Jurkat, Clone E6-1 (cell line): ENCODE data around the gene TP73. TPM values are rescaled to one million over a fixed set of nuclear protein-coding genes. Genes with fewer than 3 reads are reported as not detected.
A peak's percentile ranks its signal among the peaks of the same experiment; 100 is the strongest.

Experiments
- DNase-seq: peaks from one replicate; pipeline ENCODE4 v3.0.0-alpha.2; 2011; ENCODE audit warnings: low read depth, low spot score
- H3K4me3 ChIP-seq: 2 replicates; pipeline ENCODE4 v1.5.1; 2011; ENCODE audit warnings: mild to moderate bottlenecking, low read length, control low read depth, moderate library complexity
- polyA plus RNA-seq: library from polyadenylated mRNA; unstranded; fragments of >200 nt; gene quantifications from one replicate; pipeline ENCODE4 v1.2.1, GENCODE V29; 2012; ENCODE audit warnings: missing spikeins; ENCODE audit not compliant: insufficient read length, insufficient read depth

The TP73 gene
- not detected for polyA plus RNA-seq

GRCh38 chr1:3651930-3652547 lies at the start of gene TP73:
TSS of gene TP73 (plus strand) at chr1:3652516. CDS start at chr1:3682366, 29,850 bp downstream.
- DNase-seq: no peak
- no peak within 1 kb of the TSS for H3K4me3 ChIP-seq

DNA sequence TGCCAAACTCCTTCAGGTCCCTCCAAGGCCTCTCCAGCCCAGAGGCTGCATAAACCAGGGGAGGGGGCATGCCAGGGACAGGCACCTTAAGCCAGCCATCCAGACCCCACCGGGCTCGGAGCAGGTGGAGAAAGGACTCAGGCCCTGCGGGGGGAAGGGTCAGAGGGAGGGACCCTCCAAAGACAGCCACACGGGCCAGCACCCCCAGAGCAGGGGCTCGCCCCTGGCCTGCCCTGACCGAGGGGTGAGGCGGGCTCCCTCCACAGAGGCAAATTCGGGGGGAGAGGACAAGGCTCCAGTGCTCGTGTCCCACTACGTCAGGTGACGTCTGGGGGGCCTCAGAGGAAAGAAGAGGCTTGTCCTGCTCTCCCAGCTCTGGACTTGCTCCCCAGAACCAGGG lies 49.2 kb upstream of the TP73 start:
- no peak for DNase-seq
- H3K4me3 ChIP-seq: no peak overlapping the region

DNA sequence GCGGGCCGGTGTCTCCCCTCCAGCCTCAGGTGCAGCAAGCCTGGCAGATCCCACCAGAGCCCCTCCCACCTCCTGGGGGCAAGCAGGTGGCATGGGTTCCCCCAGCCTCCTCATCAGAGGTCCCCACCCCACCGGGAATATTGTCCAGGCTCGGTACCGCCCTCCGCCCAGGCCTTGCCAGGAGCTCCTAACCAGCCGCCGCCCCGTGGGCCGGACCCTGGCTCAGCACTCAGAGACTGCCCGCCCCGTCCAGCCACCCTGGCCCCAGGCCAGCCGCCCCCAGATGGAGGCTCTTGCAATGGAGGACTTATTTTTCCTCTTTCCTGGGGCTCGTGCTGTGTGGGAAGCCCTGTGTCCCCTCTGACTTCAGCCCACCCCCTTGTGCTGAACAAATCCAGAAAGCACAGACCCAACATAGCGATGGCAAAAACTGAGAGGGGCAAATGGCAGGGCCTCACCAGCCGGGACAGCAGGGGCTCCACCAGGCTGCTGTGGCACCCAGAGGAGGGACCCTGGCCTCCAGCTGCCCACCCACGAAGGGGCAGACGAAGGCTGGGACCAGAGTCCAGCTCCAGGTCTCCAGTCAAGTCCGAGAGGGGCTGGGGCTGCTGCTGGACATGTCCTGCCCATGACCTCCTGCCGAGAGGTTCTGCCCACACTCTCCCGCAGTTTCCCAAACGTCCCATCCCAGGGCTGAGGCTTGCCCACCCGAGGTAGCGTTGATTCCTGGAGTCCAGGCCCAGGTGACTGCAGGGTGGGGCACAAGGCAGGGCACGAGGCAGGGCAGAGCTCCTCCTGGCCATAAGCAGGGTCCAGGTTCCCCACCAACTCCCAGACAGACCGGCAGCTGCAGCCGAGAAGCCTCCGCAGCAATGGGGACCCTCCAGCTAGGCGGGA lies 48.5 kb upstream of the TP73 start:
- no peak for DNase-seq
- H3K4me3 ChIP-seq: no peak overlapping the region

- no peak for DNase-seq
- H3K4me3 ChIP-seq: no peak overlapping the region
These were observed 47.8 kb upstream of the TP73 start for GRCh38 chr1:3604468-3604974.

DNA sequence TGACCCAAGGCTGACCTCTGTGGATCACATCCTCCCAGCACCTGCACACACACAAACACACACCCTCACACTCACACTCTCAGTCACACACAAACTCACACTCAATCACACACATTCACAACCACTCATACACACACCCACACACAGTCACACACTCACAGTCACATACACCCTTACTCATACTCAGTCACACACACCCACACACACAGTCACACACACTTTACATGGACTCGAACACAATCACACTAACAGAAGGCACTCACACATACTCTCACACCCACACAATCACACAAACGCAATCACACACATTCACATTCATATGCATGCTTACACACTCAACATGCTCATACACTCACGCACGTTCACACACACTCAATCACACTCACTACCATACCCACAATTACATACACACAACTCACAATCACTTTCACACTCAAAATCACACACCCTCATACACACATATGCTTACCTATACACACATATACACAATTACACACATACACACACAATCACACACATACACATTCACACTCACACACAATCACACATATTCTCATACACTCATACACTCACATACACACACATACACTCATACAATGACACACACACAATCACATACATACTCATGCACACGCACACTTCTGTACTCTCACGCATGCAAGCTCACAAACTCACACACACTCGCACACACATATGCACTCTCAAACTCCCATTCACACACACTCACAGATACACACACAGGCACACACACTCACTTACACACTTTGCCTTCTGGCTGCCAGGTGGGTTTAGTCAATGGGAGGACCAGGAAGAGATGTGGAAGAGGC lies 47.1 kb upstream of the TP73 start:
- H3K4me3 ChIP-seq: no peak overlapping the region
- DNase-seq: no peak

DNA sequence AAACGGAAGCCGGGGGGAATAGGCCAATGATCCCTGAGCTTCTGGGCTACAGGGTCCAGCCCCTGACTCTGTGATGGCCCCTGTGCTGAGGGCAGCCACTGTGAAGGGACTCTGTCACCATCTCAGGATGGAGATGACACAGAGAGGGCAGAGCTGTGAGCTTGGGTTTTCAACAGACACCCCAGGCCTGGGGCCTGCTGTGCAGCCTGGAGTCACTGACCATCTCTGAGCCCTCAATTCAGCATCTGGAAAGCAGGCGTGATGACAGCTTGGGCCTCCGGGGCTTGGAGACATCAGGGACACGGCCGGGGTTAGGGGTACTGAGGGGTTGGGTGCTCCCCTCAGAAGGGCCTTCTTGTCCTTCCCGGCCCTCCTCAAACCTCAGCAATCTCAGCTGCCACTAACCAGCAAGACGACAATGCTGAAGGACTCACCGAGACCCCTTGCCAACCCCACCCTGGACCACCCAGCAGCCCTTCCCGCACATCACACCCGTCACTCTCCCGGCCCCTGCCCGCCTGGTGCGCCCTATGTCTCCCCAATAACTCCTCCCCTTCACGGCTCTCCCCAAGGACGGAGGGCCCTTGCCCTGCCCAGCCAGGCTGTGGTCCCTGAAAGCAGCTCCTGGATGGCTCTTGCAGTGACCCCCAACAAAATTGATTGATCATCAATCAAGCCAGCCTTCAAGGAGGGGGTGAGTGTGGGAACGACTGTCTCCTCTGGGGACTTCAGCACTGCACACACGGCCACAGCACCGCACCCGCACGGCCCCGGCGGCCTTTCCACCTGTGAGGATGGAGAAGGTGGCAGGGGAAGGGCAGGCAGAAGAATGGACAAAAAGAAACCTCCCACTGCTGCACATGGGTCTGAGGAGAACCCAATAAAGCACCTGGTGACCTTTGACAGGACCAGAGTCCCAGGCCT lies 45.3 kb upstream of the TP73 start:
- H3K4me3 ChIP-seq: no peak overlapping the region
- no peak for DNase-seq

DNA sequence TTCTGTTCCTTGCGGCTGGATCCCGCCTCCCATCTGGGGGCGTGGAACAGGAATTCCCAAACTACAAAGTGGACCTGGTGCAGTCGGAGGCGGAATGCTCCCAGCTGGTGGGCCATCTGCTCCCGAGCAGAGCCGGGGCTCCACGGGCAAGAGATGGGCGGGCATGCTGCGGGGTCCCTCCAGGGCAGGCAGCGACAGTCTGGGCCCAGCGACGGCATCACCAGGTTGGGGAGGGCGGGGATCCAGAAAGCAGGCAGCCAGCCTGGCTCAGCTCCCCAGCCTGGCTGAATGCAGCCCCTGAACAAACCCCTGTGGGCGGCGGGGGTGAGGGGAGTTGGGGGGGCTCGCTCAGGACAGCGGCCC lies 44.6 kb upstream of the TP73 start:
- no peak overlapping the region for H3K4me3 ChIP-seq
- DNase-seq: no peak

GRCh38 chr1:3608154-3608553 lies 44.2 kb upstream of the TP73 start:
- no peak overlapping the region for H3K4me3 ChIP-seq
- DNase-seq: no peak

DNA sequence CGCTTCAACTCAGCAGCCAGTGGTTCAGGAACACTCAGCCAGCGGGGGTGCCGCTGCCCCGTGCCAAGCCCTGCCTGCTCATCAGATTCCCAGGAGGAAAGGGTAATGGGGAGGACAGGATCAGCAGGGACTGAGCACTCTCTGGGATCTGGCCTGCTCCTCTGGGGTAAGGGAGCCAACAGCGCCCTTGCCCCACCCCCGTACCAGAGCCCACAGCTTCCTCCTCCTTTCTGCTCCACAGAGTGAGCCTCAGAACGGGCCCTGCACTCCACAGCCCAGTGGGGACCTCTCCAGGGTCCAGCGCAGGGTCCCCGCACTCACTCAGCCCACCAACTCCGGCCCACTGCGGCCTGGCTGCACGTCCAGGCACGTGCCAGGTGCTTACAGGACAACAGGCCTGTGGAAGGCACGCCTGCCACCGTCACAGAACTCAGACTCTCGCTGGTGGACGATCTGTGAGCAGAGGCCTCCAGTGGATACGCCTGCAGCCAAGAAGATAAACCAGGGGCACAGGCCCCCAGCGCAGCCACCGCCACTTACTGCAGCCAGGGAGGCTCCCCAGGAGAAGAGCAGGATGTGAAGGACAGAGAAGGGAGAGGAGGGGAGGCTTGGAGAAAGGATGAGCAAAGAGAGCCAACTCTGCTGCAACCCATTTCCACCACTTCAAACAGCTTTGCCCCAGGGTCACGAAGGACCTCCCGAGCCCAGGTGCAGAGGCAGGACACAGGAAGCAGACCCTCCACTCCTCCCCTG lies 43.1 kb upstream of the TP73 start:
- no peak for DNase-seq
- H3K4me3 ChIP-seq: no peak overlapping the region

DNA sequence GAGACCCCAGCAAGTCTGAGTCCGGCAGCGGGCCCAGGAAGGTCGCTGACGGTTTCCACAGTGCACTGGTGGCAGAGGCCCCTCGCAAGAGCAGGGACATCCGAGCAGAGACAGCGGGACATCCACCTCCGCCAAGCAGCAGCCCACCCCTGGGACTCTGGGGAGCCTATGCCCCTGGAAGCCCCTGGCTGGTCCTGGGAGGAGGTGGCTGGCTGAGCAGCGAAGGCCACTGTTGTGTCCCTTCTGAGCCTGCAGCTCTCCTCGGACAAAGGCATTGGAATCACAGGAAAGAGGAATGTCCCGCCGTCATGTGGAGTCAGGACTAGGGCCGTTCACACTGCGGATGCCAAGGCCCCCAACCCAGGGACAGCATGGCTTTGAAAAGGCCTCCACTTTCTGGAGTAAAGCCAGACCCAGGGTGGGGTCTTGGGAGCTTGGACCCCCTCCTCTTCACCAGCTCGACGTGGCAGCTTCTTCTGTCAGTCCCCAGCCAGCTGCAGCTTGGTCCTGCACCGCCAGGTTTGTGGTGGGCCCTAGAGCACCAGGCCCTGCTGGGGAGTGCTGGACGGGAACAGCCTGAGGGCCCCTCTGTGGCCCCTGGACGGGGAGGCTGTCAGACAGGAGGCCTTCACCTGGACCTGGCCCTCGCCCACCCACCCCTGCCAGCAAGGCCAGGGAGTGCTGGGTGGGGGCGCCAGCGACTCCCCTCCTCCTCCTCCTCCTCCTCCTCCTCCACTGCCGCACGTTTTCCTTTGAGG lies 42.4 kb upstream of the TP73 start:
- H3K4me3 ChIP-seq: no peak overlapping the region
- no peak for DNase-seq

GRCh38 chr1:3610527-3611169 lies 41.7 kb upstream of the TP73 start:
- DNase-seq: no peak
- peak overlapping the region; percentile 39 for H3K4me3 ChIP-seq

DNA sequence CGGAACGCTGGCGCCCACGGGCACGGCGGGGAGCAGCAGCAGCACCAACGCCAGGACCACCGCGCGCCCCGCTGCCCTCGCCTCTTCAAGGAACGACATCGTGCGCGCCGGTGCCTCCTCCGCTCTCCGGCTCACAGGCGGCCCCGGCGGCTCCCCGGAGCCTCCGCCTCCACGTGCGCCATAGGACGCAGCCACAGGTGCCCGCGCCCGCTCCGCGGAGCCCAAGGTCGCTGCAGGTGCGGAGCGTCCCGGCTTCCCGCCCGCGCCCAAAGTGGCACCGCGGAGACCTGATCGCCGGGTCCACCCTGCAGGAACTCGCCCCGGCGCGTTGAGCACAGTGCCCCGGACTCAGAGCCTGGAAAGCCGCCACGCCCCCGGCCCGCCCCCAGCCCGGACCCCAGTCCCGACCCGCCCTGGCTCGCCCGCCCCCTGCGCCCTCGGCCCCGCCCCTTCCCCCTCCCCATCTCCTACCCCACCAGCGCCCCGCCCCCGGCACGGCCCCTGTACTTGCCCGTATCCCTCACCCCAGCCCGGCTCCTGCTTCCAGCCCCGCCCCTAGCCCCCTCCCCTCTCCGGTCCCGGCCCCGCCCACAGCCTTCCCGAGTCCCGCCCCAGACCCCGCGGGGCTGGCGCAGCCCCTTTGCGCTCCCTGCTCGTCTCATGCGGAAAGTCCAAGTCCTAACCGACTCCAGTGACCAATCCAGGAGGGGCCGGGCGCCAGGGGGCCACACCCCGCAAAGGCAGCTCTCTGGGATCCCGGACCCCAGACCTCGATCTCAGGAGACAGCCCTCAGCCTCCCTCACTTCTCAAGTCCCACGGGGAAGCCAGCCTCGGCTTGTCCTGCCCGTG lies 40.9 kb upstream of the TP73 start, which contains the start of gene MEGF6:
Gene MEGF6 (minus strand): TSS at position 339 of the 850 bp plus-strand sequence. CDS start 240 bp downstream, at position 99.
- peak; percentile 69 for DNase-seq
- H3K4me3 ChIP-seq: peak within 1 kb of the TSS; percentile 39

GRCh38 chr1:3612123-3612522 lies 40.2 kb upstream of the TP73 start:
- no peak for DNase-seq
- peak overlapping the region; percentile 37; the same call in 1 of the 2 replicates for H3K4me3 ChIP-seq

- no peak overlapping the region for H3K4me3 ChIP-seq
- no peak for DNase-seq
These were observed 37.3 kb upstream of the TP73 start for GRCh38 chr1:3614755-3615742.

- no peak for DNase-seq
- H3K4me3 ChIP-seq: no peak overlapping the region
These were observed 35.5 kb upstream of the TP73 start for GRCh38 chr1:3616861-3617260.
